HCT116 (cell line): ENCODE measurements around the gene BCL6. TPM values are rescaled to one million over a fixed set of nuclear protein-coding genes. Genes with fewer than 3 reads are reported as not detected.

ENCODE experiments used
- ATAC-seq: fragments of 200-7000 bp; cut with Tn5 transposase; 2 replicates; pipeline ENCODE4 v1.9.1; 2020; ENCODE audit warnings: mild to moderate bottlenecking, moderate library complexity
- BruUV-seq: library from RNA; stranded (reverse); fragments of 400-500 nt; replicated peaks from 2 replicates; lab custom pipeline; 2021; lab: Mats Ljungman, UMichigan
- CTCF ChIA-PET: fragments of 300-600 bp; sonication (Branson Sonifier 250); formaldehyde crosslinking; loops from one replicate; lab custom pipeline; 2021; ENCODE audit warnings: antibody characterized with exemption; lab: Charles Lee
- POLR2A ChIA-PET: fragments of 300-600, 350-600 bp; sonication (Branson Sonifier 250); formaldehyde crosslinking; loops from one replicate; lab custom pipeline; 2021; ENCODE audit warnings: antibody characterized with exemption; lab: Charles Lee
- RAD21 ChIA-PET, 2 experiments: fragments of 300-600 bp; sonication (Branson Sonifier 250); formaldehyde crosslinking; loops; one replicate each; lab custom pipeline; 2023; ENCODE audit warnings: low total read pairs in 2 of 2; ENCODE audit not compliant: uncharacterized antibody in 2 of 2, unreplicated experiment in 2 of 2, low non-redundant PET in 1 of 2; lab: Charles Lee
- DNase-seq: peaks from one replicate; pipeline ENCODE4 v3.0.0-alpha.2; 2010; ENCODE audit warnings: low read depth, low spot score
- H2AFZ ChIP-seq: fragments of 200-600 bp; shearing (Covaris generic), sonication (generic); 2 replicates; pipeline ENCODE4 v1.6.1; 2017; ENCODE audit warnings: low read depth, mixed run types, mixed read lengths, antibody characterized with exemption, low read length; ENCODE audit not compliant: poor library complexity, severe bottlenecking
- H3K27ac ChIP-seq: 2 replicates; pipeline ENCODE4 v1.5.1; 2012; ENCODE audit warnings: low read depth, low read length
- H3K27me3 ChIP-seq: fragments of 200-600 bp; sonication (generic); 2 replicates; pipeline ENCODE4 v1.6.1; 2016; ENCODE audit warnings: mixed run types, low read length, mixed read lengths; ENCODE audit not compliant: insufficient read depth
- H3K36me3 ChIP-seq, 2 experiments: fragments of 200-500 bp in 1 of 2; fragments of 200-600 bp in 1 of 2; sonication (Bioruptor generic) in 1 of 2; sonication (generic) in 1 of 2; 2 replicates each; pipeline versions ENCODE4 v1.5.1 to v1.6.1; 2014 to 2016; ENCODE audit warnings: low read length in 2 of 2, inconsistent platforms in 1 of 2, mixed read lengths in 1 of 2, mixed run types in 1 of 2; ENCODE audit not compliant: insufficient read depth in 2 of 2, control insufficient read depth in 1 of 2
- H3K4me1 ChIP-seq, 2 experiments: fragments of 200-600 bp in 1 of 2; sonication (generic) in 1 of 2; 2 replicates each; pipeline versions ENCODE4 v1.5.1 to v1.6.1; 2012 to 2017; ENCODE audit warnings: low read length in 2 of 2, inconsistent platforms in 1 of 2, mild to moderate bottlenecking in 1 of 2, mixed read lengths in 1 of 2, mixed run types in 1 of 2, moderate library complexity in 1 of 2; ENCODE audit not compliant: insufficient read depth in 2 of 2, control insufficient read depth in 1 of 2
- H3K4me2 ChIP-seq: fragments of 200-600 bp; sonication (generic); 2 replicates; pipeline ENCODE4 v1.6.1; 2017; ENCODE audit warnings: mixed run types, low read length, mixed read lengths
- H3K4me3 ChIP-seq, 2 experiments: fragments of 200-600 bp in 1 of 2; sonication (generic) in 1 of 2; replicated peaks in 1 of 2; 2 replicates each; pipeline ENCODE4 v1.5.1; 2011 to 2016; ENCODE audit warnings: low read length in 2 of 2, control low read depth in 1 of 2, low read depth in 1 of 2, mild to moderate bottlenecking in 1 of 2, mixed read lengths in 1 of 2, mixed run types in 1 of 2
- H3K79me2 ChIP-seq: fragments of 200-600 bp; sonication (generic); 2 replicates; pipeline ENCODE4 v1.6.1; 2017; ENCODE audit warnings: mild to moderate bottlenecking, mixed run types, low read length, moderate library complexity, mixed read lengths; ENCODE audit not compliant: insufficient read depth
- H3K9ac ChIP-seq: fragments of 200-600 bp; sonication (generic); 2 replicates; pipeline ENCODE4 v1.6.1; 2016; ENCODE audit warnings: low read length, mixed read lengths
- H3K9me2 ChIP-seq: fragments of 200-600 bp; sonication (generic), shearing (Covaris generic); 2 replicates; pipeline ENCODE4 v1.6.1; 2017; ENCODE audit warnings: mixed run types, mild to moderate bottlenecking, moderate library complexity; ENCODE audit not compliant: insufficient read depth
- H3K9me3 ChIP-seq, 2 experiments: fragments of 200-500 bp in 1 of 2; fragments of 200-600 bp in 1 of 2; sonication (Bioruptor generic) in 1 of 2; sonication (generic) in 1 of 2; 2 replicates each; pipeline ENCODE4 v1.6.1; 2014 to 2017; ENCODE audit warnings: low read length in 2 of 2, mixed read lengths in 2 of 2, inconsistent platforms in 1 of 2, low read depth in 1 of 2, mild to moderate bottlenecking in 1 of 2, mixed run types in 1 of 2, moderate library complexity in 1 of 2; ENCODE audit not compliant: control insufficient read depth in 1 of 2, insufficient read depth in 1 of 2
- H4K20me1 ChIP-seq: fragments of 200-600 bp; sonication (generic), shearing (Covaris generic); 2 replicates; pipeline ENCODE4 v1.6.1; 2017; ENCODE audit warnings: mixed run types, mild to moderate bottlenecking, moderate library complexity; ENCODE audit not compliant: insufficient read depth
- ATF3 ChIP-seq: IDR thresholded peaks from 2 replicates; pipeline ENCODE4 v1.6.1; 2012
- CBX3 ChIP-seq: IDR thresholded peaks from 2 replicates; pipeline ENCODE4 v1.6.1; 2012; ENCODE audit warnings: low read depth
- CEBPB ChIP-seq: IDR thresholded peaks from 2 replicates; pipeline ENCODE4 v1.6.1; 2012; ENCODE audit warnings: low read depth
- CTCF ChIP-seq, 3 experiments: fragments of 200-600 bp in 1 of 3; sonication (generic) in 1 of 3; IDR thresholded peaks in 2 of 3; conservative IDR thresholded peaks in 1 of 3; 2 replicates each; pipeline ENCODE4 v1.5.1; 2012 to 2017; ENCODE audit warnings: low read depth in 2 of 3, low read length in 2 of 3, antibody characterized with exemption in 1 of 3, borderline replicate concordance in 1 of 3, control low read depth in 1 of 3, mild to moderate bottlenecking in 1 of 3, mixed read lengths in 1 of 3, mixed run types in 1 of 3, moderate library complexity in 1 of 3; ENCODE audit not compliant: insufficient read depth in 1 of 3
- ELF1 ChIP-seq: IDR thresholded peaks from 2 replicates; pipeline ENCODE4 v1.6.1; 2012; ENCODE audit warnings: low read depth, borderline replicate concordance
- EZH2 ChIP-seq: fragments of 200-600 bp; sonication (generic); IDR thresholded peaks from 2 replicates; pipeline ENCODE4 v1.6.1; 2017; ENCODE audit warnings: antibody characterized with exemption, mixed run types
- FOSL1 ChIP-seq: IDR thresholded peaks from 2 replicates; pipeline ENCODE4 v1.6.1; 2012; ENCODE audit warnings: low read depth
- JUND ChIP-seq: IDR thresholded peaks from 2 replicates; pipeline ENCODE4 v1.6.1; 2012
- MAX ChIP-seq: IDR thresholded peaks from 2 replicates; pipeline ENCODE4 v1.6.1; 2012
- POLR2AphosphoS5 ChIP-seq: IDR thresholded peaks from 2 replicates; pipeline ENCODE4 v1.6.1; 2011; ENCODE audit warnings: mild to moderate bottlenecking, low read depth, low read length, moderate library complexity
- SIN3A ChIP-seq: IDR thresholded peaks from 2 replicates; pipeline ENCODE4 v1.6.1; 2012; ENCODE audit warnings: low read depth
- SP1 ChIP-seq: IDR thresholded peaks from 2 replicates; pipeline ENCODE4 v1.6.1; 2012; ENCODE audit warnings: low read depth
- TCF7L2 ChIP-seq: IDR thresholded peaks from 2 replicates; pipeline ENCODE4 v1.7.0; 2011; ENCODE audit warnings: borderline replicate concordance, inconsistent platforms; ENCODE audit not compliant: insufficient read depth, insufficient read length; ENCODE audit errors: extremely low read depth
- YY1 ChIP-seq: IDR thresholded peaks from 2 replicates; pipeline ENCODE4 v1.6.1; 2011; ENCODE audit warnings: low read length, low read depth, moderate library complexity, mild to moderate bottlenecking; ENCODE audit not compliant: insufficient replicate concordance; ENCODE audit errors: extremely low read depth
- ZBTB33 ChIP-seq: IDR thresholded peaks from 2 replicates; pipeline ENCODE4 v1.6.1; 2011; ENCODE audit warnings: mild to moderate bottlenecking, low read length, moderate library complexity; ENCODE audit not compliant: insufficient replicate concordance; ENCODE audit errors: extremely low read depth
- ZFX ChIP-seq: fragments of 450-650 bp; IDR thresholded peaks from 2 replicates; pipeline ENCODE4 v1.6.1; 2017
- ZNF274 ChIP-seq: fragments of 200-500 bp; sonication (Bioruptor generic); IDR thresholded peaks from 2 replicates; pipeline ENCODE4 v1.6.1; 2014; ENCODE audit warnings: mild to moderate bottlenecking, low read depth, low read length, inconsistent platforms
- intact Hi-C: fragments of 100-400 bp; cut with micrococcal nuclease; formaldehyde crosslinking; loops from 2 replicates; pipeline ENCODE4 v1.10.0; 2022
- total RNA-seq: library from RNA; stranded (reverse); gene quantifications from one replicate; pipeline ENCODE4 v1.2.1, GENCODE V29; 2021; ENCODE audit not compliant: unreplicated experiment

The BCL6 gene
- total RNA-seq, 1 experiment from 2014 or later = 17.5 TPM

- Histone ChIP-seq H3K27ac (no peak overlapping the region), H3K4me3 (no peak overlapping the region), H2AFZ (no peak overlapping the region), H3K79me2 (no peaks in the 10 kb centered on the region), H3K4me1 (peaks cover 11 to 13% of the 10 kb centered on the region in 2 experiments; a peak in 3 of 4 replicates), H3K9me2 (no peaks in the 10 kb centered on the region), H4K20me1 (no peaks in the 10 kb centered on the region), H3K9me3 (no peaks in the 10 kb centered on the region), H3K27me3 (no peaks in the 10 kb centered on the region), H3K4me2 (no peak overlapping the region), H3K36me3 (peaks cover 5 to 11% of the 10 kb centered on the region in 2 experiments; a peak in 3 of 4 replicates), H3K9ac (no peak overlapping the region)
- POLR2A ChIA-PET = interaction anchor here (1.0 kb wide), 1 partner anchor 14 kb away, joined by 3 read pairs; no protein-coding TSS in a partner anchor
- TF ChIP-seq SIN3A (no peak), JUND (no peak), FOSL1 (no peak), POLR2AphosphoS5 (no peak), ZBTB33 (no peak), ZNF274 (no peak), TCF7L2 (no peak), YY1 (no peak), CBX3 (no peak), EZH2 (no peak), CEBPB (no peak), SP1 (no peak), ELF1 (no peak), MAX (no peak), CTCF (IDR thresholded peaks at IDR 0.05 in 2 of 3, conservative IDR thresholded peaks at IDR 0.05 in 1 of 3; ENCODE audit: borderline replicate concordance in 1 of 3, insufficient read depth in 1 of 3, low read depth in 2 of 3, low read length in 2 of 3) (no peak), ATF3 (no peak), ZFX (no peak)
- RAD21 ChIA-PET = no interaction called here
- intact Hi-C loops = loop anchor here (10.0 kb wide), 1 partner anchor 874 kb away; the partner anchor contains the start of gene ADIPOQ
- CTCF ChIA-PET = interaction anchor here (2.5 to 2.9 kb wide), 2 partner anchors 10 to 39 kb away, joined by 9 to 15 read pairs; no protein-coding TSS in a partner anchor
- BruUV-seq = no TSS peak
- no peak for DNase-seq
- no peak for ATAC-seq
Measured at GRCh38 chr3:187718802-187719201, 26.5 kb downstream of the BCL6 start.
